DMS 273 treated with DMSO at 0.1 percent for 48 hours (cell line): Measurements from ENCODE around the gene PAPPA.

Source experiments
- DNase-seq: peaks from one replicate; lab custom pipeline; 2025; lab: John Stamatoyannopoulos, UW

Gene PAPPA

GRCh38 chr9:116420993-116421538 is 267.5 kb downstream of the PAPPA start:
- DNase-seq: no peak

GRCh38 chr9:116422119-116422979 is 268.8 kb downstream of the PAPPA start:
- no peak for DNase-seq

- DNase-seq: no peak
Observed at GRCh38 chr9:116423149-116423548, 269.6 kb downstream of the PAPPA start.

- no peak for DNase-seq
Observed at GRCh38 chr9:116425244-116425643, 271.7 kb downstream of the PAPPA start.

GRCh38 chr9:116430849-116431248 is 277.3 kb downstream of the PAPPA start:
- no peak for DNase-seq

- DNase-seq: no peak
Observed at GRCh38 chr9:116432051-116432450, 278.5 kb downstream of the PAPPA start.

GRCh38 chr9:116434314-116434713 is 280.7 kb downstream of the PAPPA start:
- no peak for DNase-seq

- no peak for DNase-seq
Observed at GRCh38 chr9:116435706-116436105, 282.1 kb downstream of the PAPPA start.

- no peak for DNase-seq
Observed at GRCh38 chr9:116436121-116436520, 282.5 kb downstream of the PAPPA start.

- no peak for DNase-seq
Observed at GRCh38 chr9:116437411-116438370, 284.1 kb downstream of the PAPPA start.

GRCh38 chr9:116442528-116442927 is 288.9 kb downstream of the PAPPA start:
- no peak for DNase-seq

- no peak for DNase-seq
Observed at GRCh38 chr9:116447934-116448333, 294.3 kb downstream of the PAPPA start.

- no peak for DNase-seq
Observed at GRCh38 chr9:116448431-116448830, 294.8 kb downstream of the PAPPA start.

- no peak for DNase-seq
Observed at GRCh38 chr9:116449949-116450348, 296.4 kb downstream of the PAPPA start.

GRCh38 chr9:116450378-116451139 is 297.0 kb downstream of the PAPPA start:
- no peak for DNase-seq

- no peak for DNase-seq
Observed at GRCh38 chr9:116451500-116452115, 298.0 kb downstream of the PAPPA start.
